ENCODE measurements around the gene NUP107.

The NUP107 gene

GRCh38 chr12:68790081-68790951 is 103.5 kb downstream of the NUP107 start:
- Histone ChIP-seq H3K36me3 (ENCODE audit: low read length) (no peaks in the 10 kb centered on the region), H3K4me3 (ENCODE audit: insufficient read depth, low read length, poor library complexity, severe bottlenecking) (no peak overlapping the region), H3K27me3 (ENCODE audit: low read length) (no peaks in the 10 kb centered on the region), H3K9ac (ENCODE audit: low read length) (no peak overlapping the region), H4K20me1 (ENCODE audit: low read depth, low read length) (no peaks in the 10 kb centered on the region), H3K27ac (ENCODE audit: low read depth, low read length) (no peak overlapping the region), H3F3A (ENCODE audit: insufficient read depth) (peaks cover 8% of the 10 kb centered on the region; the same call in 1 of the 2 replicates), H3K9me3 (ENCODE audit: insufficient read depth, low read length) (no peaks in the 10 kb centered on the region), H2AFZ (ENCODE audit: low read depth, low read length, severe bottlenecking) (no peak overlapping the region), H3K9me2 (replicated peaks; ENCODE audit: insufficient read depth, low read length) (no peaks in the 10 kb centered on the region), H3K79me2 (ENCODE audit: insufficient read depth, low read length) (no peaks in the 10 kb centered on the region), H3K4me2 (ENCODE audit: low read depth, low read length, poor library complexity, severe bottlenecking) (no peak overlapping the region)
- TF ChIP-seq EZH2phosphoT487 (conservative IDR thresholded peaks at IDR 0.05; ENCODE audit: low read length) = no peak
- no peak for TF ChIP-seq CTCF (IDR thresholded peaks at IDR 0.05; ENCODE audit: insufficient read depth, low read length, poor library complexity, severe bottlenecking)

- H3K4me2 ChIP-seq (ENCODE audit: low read depth, low read length, poor library complexity, severe bottlenecking) = no peak overlapping the region
- peaks cover 8% of the 10 kb centered on the region; the same call in 1 of the 2 replicates for H3F3A ChIP-seq (ENCODE audit: insufficient read depth)
- H3K9me2 ChIP-seq (replicated peaks; ENCODE audit: insufficient read depth, low read length) = no peaks in the 10 kb centered on the region
- no peak overlapping the region for H3K4me3 ChIP-seq (ENCODE audit: insufficient read depth, low read length, poor library complexity, severe bottlenecking)
- no peak overlapping the region for H2AFZ ChIP-seq (ENCODE audit: low read depth, low read length, severe bottlenecking)
- H4K20me1 ChIP-seq (ENCODE audit: low read depth, low read length) = no peaks in the 10 kb centered on the region
- no peaks in the 10 kb centered on the region for H3K36me3 ChIP-seq (ENCODE audit: low read length)
- H3K27me3 ChIP-seq (ENCODE audit: low read length) = no peaks in the 10 kb centered on the region
- no peaks in the 10 kb centered on the region for H3K79me2 ChIP-seq (ENCODE audit: insufficient read depth, low read length)
- H3K27ac ChIP-seq (ENCODE audit: low read depth, low read length) = no peak overlapping the region
- TF ChIP-seq EZH2phosphoT487 (conservative IDR thresholded peaks at IDR 0.05; ENCODE audit: low read length) = no peak
- TF ChIP-seq CTCF (IDR thresholded peaks at IDR 0.05; ENCODE audit: insufficient read depth, low read length, poor library complexity, severe bottlenecking) = no peak
- H3K9ac ChIP-seq (ENCODE audit: low read length) = no peak overlapping the region
- H3K9me3 ChIP-seq (ENCODE audit: insufficient read depth, low read length) = no peaks in the 10 kb centered on the region
Measured at GRCh38 chr12:68790952-68791234, 104.1 kb downstream of the NUP107 start.

- Histone ChIP-seq H3K79me2 (ENCODE audit: insufficient read depth, low read length) (no peaks in the 10 kb centered on the region), H3K27ac (ENCODE audit: low read depth, low read length) (0 out of 2 replicates have a peak overlapping the region, but pooled peaks have one; percentile 28), H3K4me3 (ENCODE audit: insufficient read depth, low read length, poor library complexity, severe bottlenecking) (no peak overlapping the region), H3F3A (ENCODE audit: insufficient read depth) (peaks cover 6% of the 10 kb centered on the region; the same call in 1 of the 2 replicates), H4K20me1 (ENCODE audit: low read depth, low read length) (no peaks in the 10 kb centered on the region), H3K4me2 (ENCODE audit: low read depth, low read length, poor library complexity, severe bottlenecking) (no peak overlapping the region), H3K9me3 (ENCODE audit: insufficient read depth, low read length) (no peaks in the 10 kb centered on the region), H2AFZ (ENCODE audit: low read depth, low read length, severe bottlenecking) (peak overlapping the region; percentile 71), H3K27me3 (ENCODE audit: low read length) (no peaks in the 10 kb centered on the region), H3K36me3 (ENCODE audit: low read length) (no peaks in the 10 kb centered on the region), H3K9ac (ENCODE audit: low read length) (no peak overlapping the region), H3K9me2 (replicated peaks; ENCODE audit: insufficient read depth, low read length) (no peaks in the 10 kb centered on the region)
- TF ChIP-seq EZH2phosphoT487 (conservative IDR thresholded peaks at IDR 0.05; ENCODE audit: low read length) (no peak), CTCF (IDR thresholded peaks at IDR 0.05; ENCODE audit: insufficient read depth, low read length, poor library complexity, severe bottlenecking) (no peak)
Measured at GRCh38 chr12:68791897-68792481, 105.2 kb downstream of the NUP107 start.
